GM18873 (cell line): ENCODE results near the gene ERN1.

Source experiments
- ATAC-seq: cut with Tn5 transposase; IDR thresholded peaks from one replicate; pipeline ENCODE4 v1.9.1; 2021; ENCODE audit warnings: mild to moderate bottlenecking, moderate library complexity, moderate number of reproducible peaks; ENCODE audit not compliant: unreplicated experiment, low FRiP score

The ERN1 gene

DNA sequence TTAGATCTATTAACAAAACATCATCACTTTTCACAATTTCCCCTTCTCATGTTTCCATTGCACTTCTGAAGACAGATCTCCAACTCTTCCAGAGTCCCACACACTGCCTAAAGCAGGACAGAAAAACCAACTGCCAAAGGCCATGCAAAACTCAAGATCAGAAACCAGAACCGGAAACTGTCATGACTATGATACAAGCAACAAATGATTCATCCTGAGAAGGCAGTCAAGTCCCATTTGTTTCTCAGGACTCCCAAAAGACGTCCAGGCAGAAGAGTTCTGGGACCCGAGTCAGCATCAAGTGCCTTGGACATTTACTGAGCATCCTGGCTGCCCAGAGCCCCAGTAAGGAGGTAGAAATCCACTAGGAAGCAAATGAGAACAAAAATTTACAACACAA, 38.8 kb downstream of the ERN1 start:
- peak; percentile 66 for ATAC-seq

DNA sequence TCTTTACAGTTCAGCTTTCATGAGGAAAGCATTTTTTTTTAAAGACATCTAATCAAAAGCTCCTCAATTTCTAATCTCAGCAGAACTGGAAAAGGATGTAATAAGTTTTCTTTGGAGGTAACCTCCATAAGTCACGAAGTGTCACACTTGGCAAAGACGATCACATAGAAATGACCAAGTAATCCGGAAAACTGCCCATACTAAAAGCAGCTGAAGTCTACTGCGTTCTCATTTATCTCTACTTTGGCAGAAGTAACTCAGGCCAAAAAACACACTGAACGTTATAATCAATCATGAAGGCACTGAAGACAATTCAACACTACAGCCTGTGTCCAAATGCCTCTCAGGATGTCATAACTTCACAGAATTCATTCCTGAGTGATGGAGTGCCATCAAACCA, 39.8 kb downstream of the ERN1 start:
- ATAC-seq, result no peak

DNA sequence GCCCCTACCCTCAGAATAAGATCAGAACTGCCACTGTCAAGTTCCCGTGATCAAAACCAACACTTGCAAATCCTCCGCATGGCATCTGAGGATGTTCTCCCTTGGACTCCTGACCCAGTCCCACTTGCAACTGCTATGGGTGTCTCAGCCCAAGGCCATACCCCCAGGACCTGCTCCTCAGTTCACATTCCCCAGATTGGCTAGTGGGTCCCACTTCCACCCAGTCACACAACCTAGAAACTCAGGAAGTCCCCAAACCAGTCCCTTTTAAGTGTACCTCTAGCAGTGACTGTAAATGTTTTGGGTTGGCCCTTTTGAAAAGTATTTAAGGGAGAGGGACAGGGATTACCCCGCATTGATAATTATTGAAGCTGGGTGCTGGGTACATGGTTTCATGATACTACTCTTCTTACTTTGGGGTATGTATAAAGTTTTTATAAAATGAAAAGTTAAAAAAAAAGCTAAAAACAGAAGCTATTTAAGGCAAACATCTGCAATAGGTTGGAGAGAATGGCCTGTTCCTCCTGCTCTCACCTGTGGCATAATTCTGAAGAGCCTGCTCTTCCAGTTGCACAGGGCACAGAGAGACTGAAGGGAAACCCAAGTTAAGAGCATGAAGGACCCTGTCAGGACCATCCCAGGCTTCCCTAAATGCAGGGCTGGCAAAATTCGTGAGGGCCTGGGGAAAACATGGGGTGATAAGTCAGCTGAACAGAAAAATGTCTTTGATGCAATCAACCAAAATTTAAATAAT, 42.5 kb downstream of the ERN1 start:
- no peak for ATAC-seq

DNA sequence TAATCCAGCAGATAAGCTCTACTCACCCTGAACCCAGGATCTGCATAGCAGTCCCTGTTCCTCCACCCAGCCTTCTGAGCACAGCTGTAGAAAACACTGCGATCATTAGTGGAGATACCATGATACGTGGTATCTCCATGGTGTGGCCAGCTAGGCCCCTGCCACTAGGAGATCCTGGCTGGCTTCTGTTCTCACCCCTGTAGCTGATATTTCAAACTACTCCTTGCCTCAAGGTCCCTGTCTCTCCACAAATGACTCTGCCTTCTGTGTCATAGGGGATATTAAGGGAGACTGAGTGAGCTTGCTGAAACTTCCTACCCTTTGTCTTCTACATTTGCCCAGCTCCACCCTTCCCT, 44.3 kb downstream of the ERN1 start:
- no peak for ATAC-seq

DNA sequence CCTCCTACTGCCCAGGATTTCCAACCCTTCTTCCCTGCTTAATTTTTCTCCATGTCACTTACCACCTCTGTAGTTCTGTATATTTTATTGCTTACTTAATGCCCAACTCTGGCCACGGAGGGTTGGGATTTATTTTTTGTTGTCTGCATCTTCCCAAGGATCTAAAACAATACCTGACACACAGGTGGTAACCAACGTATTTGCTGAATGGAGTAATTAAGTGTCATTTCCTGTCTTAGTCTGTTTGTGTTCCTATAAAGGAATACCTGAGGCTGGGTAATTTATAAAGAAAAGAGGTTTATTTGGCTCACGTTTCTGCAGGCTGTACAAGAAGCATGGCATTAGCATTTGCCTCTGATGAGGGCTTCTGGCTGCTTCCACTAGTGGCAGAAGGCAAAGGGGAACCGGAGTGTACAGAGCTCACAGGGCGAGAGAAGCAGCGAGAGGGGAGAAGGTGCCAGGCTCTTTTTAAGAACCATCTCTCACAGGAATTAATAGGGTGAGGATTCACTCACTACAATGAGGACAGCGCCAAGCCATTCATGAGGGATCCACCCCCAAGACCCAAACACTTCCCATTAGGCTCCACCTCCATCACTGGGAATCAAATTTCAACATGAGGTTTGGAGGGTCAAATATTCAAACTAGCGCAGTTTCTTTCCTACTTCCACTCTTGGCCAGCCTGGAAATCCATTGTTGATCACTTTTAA, 44.8 kb downstream of the ERN1 start:
- no peak for ATAC-seq

DNA sequence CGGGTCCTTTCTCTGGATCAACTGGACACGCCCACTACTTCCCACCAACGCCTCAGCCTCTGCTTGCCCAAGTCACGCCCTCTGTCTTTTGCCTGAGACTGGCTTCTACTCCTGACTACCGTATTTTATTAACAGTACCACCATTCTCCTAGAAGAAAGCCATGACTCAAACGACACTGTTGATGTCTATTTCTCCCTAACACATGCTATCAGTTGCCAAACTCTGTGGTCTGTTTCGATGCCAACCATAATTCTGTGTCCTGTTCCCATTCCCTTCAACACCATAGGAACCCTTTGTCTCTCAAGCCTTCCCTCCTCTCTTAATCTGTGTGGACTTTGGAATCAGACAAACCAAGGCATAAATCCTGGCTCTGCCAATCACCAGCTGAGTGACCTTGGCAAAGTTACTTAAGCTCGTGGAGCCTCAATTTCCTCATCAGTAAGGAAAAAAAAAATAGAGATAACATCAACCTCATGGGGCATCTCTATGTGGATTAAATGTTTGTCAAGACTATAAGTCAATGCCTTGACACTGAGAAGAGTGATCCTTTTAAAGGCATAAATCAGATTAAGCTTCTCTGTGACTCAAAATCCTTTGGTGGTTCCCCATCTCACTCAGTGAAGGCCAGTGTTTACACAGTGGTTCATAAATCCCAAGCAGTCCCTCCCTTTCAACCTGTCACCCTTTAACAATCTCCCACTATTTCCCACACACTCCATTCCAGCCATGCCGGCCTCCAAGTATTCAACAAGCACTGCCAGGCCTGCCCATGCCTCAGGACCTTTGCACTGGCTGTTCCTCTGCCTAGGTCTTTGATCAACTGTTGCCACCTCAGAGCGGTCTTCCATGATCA, 45.6 kb downstream of the ERN1 start:
- ATAC-seq, result no peak

DNA sequence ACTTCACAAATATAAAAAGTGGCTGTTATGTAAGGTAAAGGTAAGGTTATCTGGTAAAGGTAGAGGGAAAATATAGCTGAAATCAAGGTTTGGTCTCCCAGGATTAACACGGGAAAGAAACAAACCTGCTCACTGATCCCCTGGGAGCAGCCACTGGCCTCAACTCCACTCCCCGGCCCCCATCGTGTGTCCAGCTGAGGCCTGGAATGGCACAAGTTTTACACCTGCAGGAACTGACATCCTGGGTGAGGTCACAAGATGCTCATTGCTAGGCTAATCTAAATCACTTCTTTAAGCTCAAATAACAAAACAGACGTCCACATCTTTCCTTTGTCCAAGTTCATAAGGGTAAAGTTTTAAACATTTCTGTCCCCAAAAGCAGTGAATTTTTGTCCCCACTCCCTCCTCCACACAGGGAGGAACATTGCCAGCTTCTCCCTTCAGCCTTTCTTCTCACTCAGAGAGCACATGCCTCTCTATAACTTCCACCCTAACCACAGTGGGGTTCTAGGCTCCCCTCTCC, 46.3 kb downstream of the ERN1 start:
- no peak for ATAC-seq

DNA sequence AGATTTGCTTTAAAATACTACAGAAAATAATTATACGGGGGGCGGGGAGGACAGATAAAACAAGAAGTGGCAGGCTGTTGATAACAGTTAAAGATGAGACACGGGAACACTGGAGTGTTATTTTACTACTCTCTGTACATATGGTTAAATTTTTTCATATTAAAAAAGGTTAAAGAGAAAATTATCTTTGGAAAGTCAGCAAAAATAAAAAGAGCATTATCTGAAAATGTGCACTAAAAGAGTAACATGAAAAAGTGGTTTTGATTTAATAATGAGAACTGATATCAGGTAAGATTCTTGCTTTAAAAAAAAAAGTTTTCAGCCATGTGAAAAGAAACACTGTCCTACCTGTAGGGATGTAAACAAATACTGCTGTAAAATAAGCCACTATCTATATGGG, 46.9 kb downstream of the ERN1 start:
- ATAC-seq, result no peak

DNA sequence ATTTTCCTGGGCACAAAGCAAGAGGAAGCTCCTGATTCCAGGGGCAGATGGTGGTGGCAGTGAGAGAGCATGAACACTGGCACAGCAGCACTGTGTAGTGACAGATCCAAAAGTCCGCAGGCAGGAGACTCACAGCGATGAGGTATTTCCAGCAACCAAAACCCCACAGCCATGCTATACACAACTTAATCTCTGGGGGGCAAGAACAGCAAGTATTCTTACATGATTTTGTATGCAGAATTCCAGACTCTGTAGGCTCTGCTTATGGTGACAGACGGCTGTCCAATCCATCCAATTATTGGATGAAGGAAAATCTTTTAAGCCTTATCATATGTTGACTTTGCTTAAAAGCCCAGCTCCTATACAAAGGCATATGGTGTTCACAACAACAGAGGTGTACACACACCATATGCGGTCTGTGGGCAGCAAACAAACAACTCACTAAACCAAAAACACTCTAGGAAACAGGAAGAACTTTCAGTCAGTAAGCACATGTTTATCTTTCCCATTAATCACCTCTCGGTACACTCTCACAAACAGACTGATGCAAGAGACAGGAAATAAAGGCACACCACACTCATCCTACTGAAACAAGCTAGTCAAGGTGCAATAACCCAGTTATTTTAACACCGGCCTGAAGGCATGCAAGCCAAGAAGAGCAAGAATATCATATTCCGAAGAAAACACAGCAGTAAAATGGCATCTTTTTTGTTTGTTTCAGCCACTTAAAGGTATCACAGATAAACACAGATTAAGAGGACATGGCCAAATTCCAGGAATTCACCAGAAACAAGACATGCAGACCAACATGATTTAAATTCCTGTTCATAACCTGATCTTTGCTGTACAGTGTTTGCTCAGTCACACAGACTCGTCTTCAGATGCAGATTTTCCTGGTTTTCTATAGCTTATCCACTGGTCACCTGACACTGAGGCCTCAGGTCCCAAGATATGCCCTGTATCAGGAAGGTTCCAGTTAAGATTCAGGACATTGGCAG, 47.8 kb downstream of the ERN1 start:
- no peak for ATAC-seq

DNA sequence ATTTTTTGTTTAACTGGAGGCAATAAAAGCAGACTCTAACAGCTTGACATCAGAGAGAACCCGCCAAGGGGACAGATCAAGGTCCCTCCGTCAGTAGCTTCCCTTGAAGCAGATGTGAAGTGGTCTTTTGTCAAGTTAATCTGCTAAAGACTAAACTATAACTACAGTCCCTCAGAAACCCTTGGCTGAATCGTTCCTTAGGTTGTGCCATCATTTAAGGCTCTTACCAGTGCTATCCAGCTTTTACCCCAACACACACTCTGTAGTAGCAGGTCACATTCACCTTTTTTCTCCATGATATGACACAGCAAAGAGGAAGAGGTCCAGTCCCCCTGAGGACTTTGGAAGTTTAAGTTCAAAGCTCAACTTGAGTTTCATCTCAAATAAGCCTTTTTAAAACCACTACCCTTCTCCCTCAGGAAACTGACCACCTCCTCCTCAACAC, 49.7 kb downstream of the ERN1 start:
- ATAC-seq, result no peak

DNA sequence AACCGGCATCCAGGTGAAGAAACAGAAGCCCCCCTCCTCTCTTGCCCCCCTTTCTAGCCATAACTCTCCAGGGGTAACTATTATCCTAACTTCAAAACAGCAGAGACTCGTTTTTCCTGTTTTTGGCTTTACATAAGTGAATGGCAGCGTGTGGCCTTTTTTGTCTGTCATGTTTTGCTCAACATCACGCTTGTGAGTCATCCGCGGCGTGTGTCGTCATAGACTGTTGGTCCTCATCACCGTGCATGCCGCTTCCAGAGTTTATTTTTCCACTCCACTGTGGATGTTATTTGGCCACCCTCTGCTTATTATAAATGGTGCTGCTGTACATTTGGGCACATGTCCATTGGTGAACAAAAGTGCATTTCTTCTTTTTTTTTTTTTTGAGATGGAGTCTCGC, 52.6 kb downstream of the ERN1 start:
- ATAC-seq, result no peak

DNA sequence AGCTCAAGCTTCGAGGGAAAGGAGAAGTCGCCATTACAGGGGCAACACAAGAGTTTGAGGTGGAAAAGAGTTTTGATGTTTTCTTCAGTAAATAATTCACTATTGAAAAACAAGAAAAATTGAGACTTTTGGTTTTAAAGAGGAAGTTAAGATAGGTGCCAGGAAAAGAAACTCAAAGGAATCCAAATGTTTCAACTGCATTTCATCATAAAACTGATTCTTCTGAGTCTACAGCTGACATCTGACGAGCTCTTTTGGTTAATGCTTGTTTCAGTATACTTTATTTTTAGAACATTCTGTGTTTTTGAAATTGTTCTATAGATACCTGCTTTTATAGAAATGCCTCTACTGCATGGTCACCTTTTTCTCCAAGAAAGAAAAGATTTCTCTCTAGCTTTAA, 54.0 kb downstream of the ERN1 start:
- ATAC-seq, result no peak

DNA sequence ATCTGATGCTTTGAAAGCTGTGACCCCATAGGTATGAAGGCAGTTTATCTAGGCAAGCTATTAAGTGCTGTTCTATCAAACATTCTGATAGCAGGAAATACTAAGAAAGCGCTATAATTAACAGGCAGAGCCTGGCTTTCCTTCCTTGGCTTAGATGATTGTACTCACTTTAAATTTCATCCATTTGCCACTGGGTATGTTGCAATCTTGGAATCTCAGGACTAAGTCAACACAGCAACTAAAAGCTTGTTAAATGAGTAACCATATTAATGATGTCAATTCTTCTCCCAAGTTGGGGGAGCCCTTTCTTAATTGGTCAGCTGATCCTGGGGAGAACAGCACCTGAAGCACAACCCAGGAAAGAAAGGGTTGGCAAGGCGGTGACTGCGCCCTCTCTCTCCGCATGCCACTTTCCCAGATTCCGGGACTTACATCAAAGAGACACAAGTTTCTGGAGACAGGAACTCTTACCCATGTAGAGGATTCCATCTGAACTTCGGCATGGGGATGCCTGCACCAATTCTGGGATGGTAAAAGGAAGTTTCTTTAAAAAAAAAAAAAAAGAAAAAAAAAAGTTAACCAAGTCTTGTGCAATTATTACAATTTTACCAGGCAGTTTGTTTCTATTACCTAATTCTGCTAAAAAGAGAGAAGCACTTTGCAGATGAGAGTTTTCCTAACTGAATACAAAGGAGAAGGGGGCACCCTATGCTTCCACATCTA, 55.1 kb downstream of the ERN1 start:
- peak; percentile 22 for ATAC-seq

DNA sequence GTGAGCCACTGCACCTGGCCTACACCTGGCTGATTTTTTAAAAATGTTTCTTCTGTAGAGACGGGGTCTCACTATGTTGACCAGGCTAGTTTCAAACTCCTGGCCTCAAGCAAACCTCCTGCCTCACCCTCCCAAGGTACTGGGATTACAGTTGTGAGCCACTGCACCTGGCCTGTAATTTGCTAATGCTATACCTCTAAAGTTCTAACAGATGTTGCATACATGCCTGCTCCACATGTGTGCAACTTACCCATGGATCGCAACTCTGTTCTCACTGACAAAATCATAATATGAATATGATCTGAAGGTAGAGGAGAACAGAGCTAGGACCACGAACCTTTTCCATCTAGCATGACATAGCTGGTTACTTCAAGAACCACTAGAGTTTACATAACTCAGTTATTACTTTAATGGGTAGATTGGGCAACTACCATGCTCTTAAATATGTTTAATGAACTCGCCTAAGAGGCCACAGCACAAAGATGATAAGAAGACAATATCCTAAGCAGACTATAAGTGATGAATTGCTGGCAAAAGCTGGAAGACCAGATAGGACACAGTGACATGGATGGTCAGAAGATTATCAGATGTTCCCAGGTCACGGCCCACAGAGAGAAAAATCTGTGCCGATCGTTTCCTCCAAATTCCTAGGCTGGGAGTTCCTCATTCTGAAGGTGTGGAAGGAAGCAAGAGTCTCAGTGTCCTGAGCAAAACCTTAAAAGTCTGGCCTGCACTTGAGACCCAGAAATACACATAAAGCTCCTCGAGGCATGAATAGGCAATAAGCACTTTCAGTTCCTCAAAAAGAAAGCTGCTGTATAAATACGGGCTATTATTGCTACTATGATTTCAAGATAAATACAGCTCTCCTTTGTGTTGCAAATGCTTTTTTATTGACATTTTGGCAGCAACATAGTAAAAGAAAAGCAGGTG, 55.9 kb downstream of the ERN1 start:
- peak; percentile 58 for ATAC-seq

DNA sequence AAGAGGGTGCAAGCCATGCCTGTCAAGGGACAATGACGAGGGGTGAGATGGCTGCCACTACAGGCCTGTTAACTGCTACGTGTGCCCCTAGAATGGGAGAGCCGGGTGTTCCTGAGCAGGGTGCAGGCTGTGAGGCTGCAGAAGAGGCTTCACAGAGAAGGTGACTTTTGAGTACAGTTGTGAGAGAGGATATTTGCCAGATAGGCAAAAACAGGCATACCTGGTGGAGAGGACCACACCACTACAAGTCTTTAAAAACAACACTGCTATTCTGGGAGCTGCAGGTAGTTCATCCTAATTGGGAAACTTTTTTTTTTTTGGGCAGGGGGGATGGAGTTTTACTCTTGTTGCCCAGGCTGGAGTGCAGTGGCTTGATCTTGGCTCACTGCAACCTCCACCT, 58.8 kb downstream of the ERN1 start:
- ATAC-seq, result no peak

DNA sequence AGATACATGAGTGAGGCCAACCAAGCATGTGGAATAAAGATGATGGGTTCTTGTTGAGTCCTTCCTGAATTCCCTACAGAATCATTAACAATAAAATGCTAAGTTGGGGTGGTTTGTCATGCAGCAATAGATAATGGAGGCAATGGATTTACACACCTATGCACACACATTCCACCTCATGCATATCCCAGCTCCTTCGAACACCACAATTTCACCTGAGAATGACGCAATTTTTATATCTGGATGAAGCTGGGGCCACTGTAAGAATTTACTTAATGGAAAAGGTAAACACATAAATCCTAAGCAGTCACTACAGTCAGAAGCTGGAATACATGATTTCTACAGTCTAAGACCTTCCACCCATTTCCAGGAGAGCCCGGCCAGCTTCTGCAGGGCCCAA, 59.7 kb downstream of the ERN1 start:
- no peak for ATAC-seq

DNA sequence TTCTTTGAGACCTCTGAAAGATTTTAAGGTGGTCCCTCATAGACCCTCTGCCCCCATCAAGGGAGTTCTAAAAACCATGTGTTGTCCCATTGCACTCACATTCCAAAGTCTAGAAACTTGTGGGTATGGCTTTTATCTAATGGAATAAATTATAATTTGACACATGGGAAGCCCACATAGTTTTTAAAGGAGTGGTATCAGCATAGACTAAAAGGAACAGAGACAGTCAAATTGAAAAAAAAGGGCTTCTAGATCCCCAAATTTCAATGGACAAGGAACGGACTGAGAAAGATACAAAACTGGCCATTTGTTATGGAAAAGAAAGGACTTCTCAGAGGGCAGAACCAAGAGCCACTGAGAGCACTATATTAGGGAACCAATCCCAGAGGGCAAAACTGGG, 60.8 kb downstream of the ERN1 start:
- no peak for ATAC-seq

DNA sequence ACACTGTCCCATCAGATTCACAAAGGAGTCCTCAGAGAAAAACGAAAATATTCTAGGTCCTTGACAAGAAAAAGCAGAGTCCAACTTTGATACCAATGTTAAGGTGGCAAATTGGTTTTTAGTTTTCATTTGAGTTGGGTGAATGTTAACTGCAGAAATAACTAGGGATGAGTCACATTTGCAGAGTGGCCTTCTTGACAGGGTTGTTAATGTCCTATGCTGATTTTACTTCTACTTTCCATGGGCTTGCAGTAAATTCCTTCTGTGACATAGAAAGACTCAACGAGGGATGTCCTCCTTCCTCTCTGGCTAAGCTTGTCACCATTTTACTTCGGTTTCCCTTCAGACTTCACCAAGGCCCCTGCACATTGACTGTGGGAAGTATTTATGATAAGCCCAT, 62.3 kb downstream of the ERN1 start:
- no peak for ATAC-seq
